Mammary epithelial cell (primary cell): ENCODE results near the gene CAMTA1.

Source experiments
- EZH2 ChIP-seq: IDR thresholded peaks from 2 replicates; pipeline ENCODE4 v1.6.1; 2012; ENCODE audit warnings: low read length, inconsistent platforms, borderline replicate concordance
- TF ChIP-seq, protein P1 (sequence below), 2 donors: IDR thresholded peaks in 1 of 2; conservative IDR thresholded peaks in 1 of 2; 2 replicates each; pipeline ENCODE4 v1.5.1; 2011 to 2012; ENCODE audit warnings: inconsistent platforms in 2 of 2, low read length in 2 of 2, mild to moderate bottlenecking in 2 of 2, control low read depth in 1 of 2, low read depth in 1 of 2; ENCODE audit not compliant: insufficient read depth in 1 of 2; ENCODE audit errors: extremely low read depth in 1 of 2

DNA sequence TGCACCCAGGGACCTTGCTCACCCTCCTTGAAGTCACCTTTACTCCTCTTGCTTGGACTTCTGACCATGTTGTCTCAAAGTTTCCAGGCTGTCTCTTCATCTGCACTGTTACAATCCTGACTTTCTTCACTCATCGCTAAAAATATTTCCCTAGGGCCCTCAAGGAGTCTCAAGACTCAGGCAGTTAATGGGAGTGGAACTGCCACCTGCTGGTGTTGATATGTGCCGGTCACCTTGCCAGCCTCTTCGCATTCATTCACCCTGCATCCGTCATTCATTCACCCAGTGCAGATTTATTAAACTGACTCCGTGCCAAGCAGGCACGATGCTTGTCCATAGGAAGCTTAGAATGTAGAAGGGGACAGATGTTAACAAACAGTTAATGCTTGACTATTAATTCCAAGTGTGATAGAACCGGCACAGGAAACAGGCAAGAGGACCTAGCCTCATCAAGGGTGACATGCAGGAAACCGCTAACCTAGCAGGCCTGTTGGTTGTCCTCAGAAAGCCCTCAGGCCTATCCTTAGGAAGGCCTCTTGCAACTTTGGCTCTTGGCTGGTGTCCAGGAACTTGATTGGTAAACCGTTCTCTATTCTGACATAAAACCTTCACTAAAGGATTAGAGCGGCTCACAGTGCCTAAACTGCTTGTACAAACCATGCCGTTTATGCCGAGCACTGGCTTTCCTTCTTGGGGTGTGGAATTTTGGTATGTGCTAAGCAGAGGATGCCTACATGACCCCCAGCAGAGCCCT lies 342.2 kb downstream of the CAMTA1 start:
- TF ChIP-seq, protein P1, sequence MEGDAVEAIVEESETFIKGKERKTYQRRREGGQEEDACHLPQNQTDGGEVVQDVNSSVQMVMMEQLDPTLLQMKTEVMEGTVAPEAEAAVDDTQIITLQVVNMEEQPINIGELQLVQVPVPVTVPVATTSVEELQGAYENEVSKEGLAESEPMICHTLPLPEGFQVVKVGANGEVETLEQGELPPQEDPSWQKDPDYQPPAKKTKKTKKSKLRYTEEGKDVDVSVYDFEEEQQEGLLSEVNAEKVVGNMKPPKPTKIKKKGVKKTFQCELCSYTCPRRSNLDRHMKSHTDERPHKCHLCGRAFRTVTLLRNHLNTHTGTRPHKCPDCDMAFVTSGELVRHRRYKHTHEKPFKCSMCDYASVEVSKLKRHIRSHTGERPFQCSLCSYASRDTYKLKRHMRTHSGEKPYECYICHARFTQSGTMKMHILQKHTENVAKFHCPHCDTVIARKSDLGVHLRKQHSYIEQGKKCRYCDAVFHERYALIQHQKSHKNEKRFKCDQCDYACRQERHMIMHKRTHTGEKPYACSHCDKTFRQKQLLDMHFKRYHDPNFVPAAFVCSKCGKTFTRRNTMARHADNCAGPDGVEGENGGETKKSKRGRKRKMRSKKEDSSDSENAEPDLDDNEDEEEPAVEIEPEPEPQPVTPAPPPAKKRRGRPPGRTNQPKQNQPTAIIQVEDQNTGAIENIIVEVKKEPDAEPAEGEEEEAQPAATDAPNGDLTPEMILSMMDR (conservative IDR thresholded peaks at IDR 0.05 in 1 of 2, IDR thresholded peaks at IDR 0.05 in 1 of 2; ENCODE audit: extremely low read depth in 1 of 2, insufficient read depth in 1 of 2, low read depth in 1 of 2, low read length in 2 of 2): no peak
- no peak for TF ChIP-seq EZH2
